ENCODE measurements around the gene MYL7. TPM values are rescaled to one million over a fixed set of nuclear protein-coding genes. Genes with fewer than 3 reads are reported as not detected.

MYL7 gene
- polyA plus RNA-seq, 1 of the 3 experiments (the other 2 are of a cell fraction) = not detected

- TF ChIP-seq SMC3 (IDR thresholded peaks at IDR 0.05; ENCODE audit: low read depth, low read length) = no peak
- no peak for TF ChIP-seq FOXM1 (IDR thresholded peaks at IDR 0.05; ENCODE audit: low read depth)
Measured at GRCh38 chr7:44112231-44112996, 28.7 kb downstream of the MYL7 start (continued).

GRCh38 chr7:44111761-44112160 is 29.4 kb downstream of the MYL7 start:
- H3K27me3 ChIP-seq (ENCODE audit: insufficient read depth) = no peaks in the 10 kb centered on the region
- H3K27ac ChIP-seq (ENCODE audit: low read depth in 2 of 2, low read length in 1 of 2) = no peak overlapping the region; a peak in 1 of 4 replicates
- peaks cover 12% of the 10 kb centered on the region; the same call in 1 of the 2 replicates for H4K20me1 ChIP-seq (ENCODE audit: insufficient read depth)
- H2AFZ ChIP-seq (ENCODE audit: low read depth) = no peak overlapping the region
- no peak overlapping the region for H3K9ac ChIP-seq
- no peaks in the 10 kb centered on the region for H3K9me2 ChIP-seq
- DNase-seq = peak; percentile 41
- ChIA-PET CTCF (interaction anchor here (1.0 to 2.3 kb wide), 5 partner anchors 11 to 85 kb away, joined by 3 to 7 read pairs (median 3); partner anchors contain the start of gene POLD2), POLR2A (interaction anchor here (1.4 to 3.0 kb wide), 2 partner anchors 11 to 89 kb away, joined by 4 to 18 read pairs; partner anchors contain the start of genes POLD2 and YKT6)
- peaks cover 0 to 13% of the 10 kb centered on the region in 2 experiments; a peak in 1 of 4 replicates for H3K4me1 ChIP-seq (ENCODE audit: control insufficient read depth in 1 of 2, insufficient read depth in 2 of 2, low read depth in 1 of 2, low read length in 1 of 2)
- TF ChIP-seq PBX3 (IDR thresholded peaks at IDR 0.05) = 0 out of 2 replicates have a peak, but pooled peaks have one; percentile 3
- TF ChIP-seq FOSL2 (IDR thresholded peaks at IDR 0.05; ENCODE audit: borderline replicate concordance, low read depth) = no peak
- WGBS (ENCODE audit: low lambda C conversion rate) = 90% methylated on average over 10 of the region's 16 CpGs
- no peak overlapping the region for H3K4me2 ChIP-seq
- peaks cover 27 to 91% of the 10 kb centered on the region in 2 experiments for H3K36me3 ChIP-seq (replicated peaks in 1 of 2; ENCODE audit: control insufficient read depth in 1 of 2, insufficient read depth in 2 of 2, low read length in 1 of 2)
- H3F3A ChIP-seq (replicated peaks; ENCODE audit: insufficient read depth) = peaks cover 26% of the 10 kb centered on the region
- no peaks in the 10 kb centered on the region for H3K9me3 ChIP-seq
- peaks cover 15% of the 10 kb centered on the region; the same call in 1 of the 2 replicates for H3K79me2 ChIP-seq (ENCODE audit: insufficient read depth)
- no peak overlapping the region for H3K4me3 ChIP-seq (ENCODE audit: low read depth in 2 of 2, low read length in 1 of 2)

- CTCF ChIA-PET = interaction anchor here (0.9 to 2.3 kb wide), 6 partner anchors 9 to 85 kb away, joined by 3 to 7 read pairs (median 3); partner anchors contain the start of gene POLD2
- no peaks in the 10 kb centered on the region for H3K9me3 ChIP-seq
Measured at GRCh38 chr7:44110719-44111635, 30.2 kb downstream of the MYL7 start.

More at GRCh38 chr7:44110719-44111635, 30.2 kb downstream of the MYL7 start:
- H4K20me1 ChIP-seq (ENCODE audit: insufficient read depth) = peaks cover 12% of the 10 kb centered on the region; the same call in 1 of the 2 replicates
- no peak overlapping the region for H3K9ac ChIP-seq
- peaks cover 26% of the 10 kb centered on the region for H3F3A ChIP-seq (replicated peaks; ENCODE audit: insufficient read depth)
- H3K4me2 ChIP-seq = no peak overlapping the region
- H3K9me2 ChIP-seq = no peaks in the 10 kb centered on the region
- peak overlapping the region in 1 of 2 experiments; percentile 19; a peak in 2 of 4 replicates for H3K27ac ChIP-seq (ENCODE audit: low read depth in 2 of 2, low read length in 1 of 2)
- H3K4me3 ChIP-seq (ENCODE audit: low read depth in 2 of 2, low read length in 1 of 2) = no peak overlapping the region
- no peak for TF ChIP-seq RAD21 (IDR thresholded peaks at IDR 0.05; ENCODE audit: low read length)
- TF ChIP-seq EP300 (IDR thresholded peaks at IDR 0.05; ENCODE audit: borderline replicate concordance in 1 of 2, low read depth in 1 of 2, low read length in 1 of 2) = no peak
- TF ChIP-seq RXRA (IDR thresholded peaks at IDR 0.05; ENCODE audit: borderline replicate concordance, low read depth) = no peak
- no peak for TF ChIP-seq USF1 (IDR thresholded peaks at IDR 0.05; ENCODE audit: borderline replicate concordance, low read depth)
- TF ChIP-seq EZH2phosphoT487 (IDR thresholded peaks at IDR 0.05; ENCODE audit: borderline replicate concordance, low read depth) = no peak
- no peak for TF ChIP-seq MAX (IDR thresholded peaks at IDR 0.05; ENCODE audit: low read depth)
- TF ChIP-seq MXI1 (IDR thresholded peaks at IDR 0.05; ENCODE audit: low read depth, low read length) = no peak
- TF ChIP-seq ZBTB33 (IDR thresholded peaks at IDR 0.05; ENCODE audit: borderline replicate concordance, low read depth) = no peak
- TF ChIP-seq NFIC (IDR thresholded peaks at IDR 0.05; ENCODE audit: borderline replicate concordance) = no peak
- no peak for TF ChIP-seq GATA2 (CRISPR knock-in tag; IDR thresholded peaks at IDR 0.05)
- no peak for TF ChIP-seq RCOR1 (IDR thresholded peaks at IDR 0.05; ENCODE audit: low read length)
- TF ChIP-seq TAF1 (IDR thresholded peaks at IDR 0.05; ENCODE audit: borderline replicate concordance, low read depth, low read length) = no peak
- no peak for TF ChIP-seq POLR2AphosphoS5 (IDR thresholded peaks at IDR 0.05; ENCODE audit: low read depth, low read length)
- no peaks in the 10 kb centered on the region for H3K27me3 ChIP-seq (ENCODE audit: insufficient read depth)
- H3K36me3 ChIP-seq (replicated peaks in 1 of 2; ENCODE audit: control insufficient read depth in 1 of 2, insufficient read depth in 2 of 2, low read length in 1 of 2) = peaks cover 27 to 92% of the 10 kb centered on the region in 2 experiments
- peaks cover 0 to 13% of the 10 kb centered on the region in 2 experiments; a peak in 1 of 4 replicates for H3K4me1 ChIP-seq (ENCODE audit: control insufficient read depth in 1 of 2, insufficient read depth in 2 of 2, low read depth in 1 of 2, low read length in 1 of 2)
- H3K79me2 ChIP-seq (ENCODE audit: insufficient read depth) = peaks cover 23% of the 10 kb centered on the region
- POLR2A ChIA-PET = interaction anchor here (1.2 to 3.0 kb wide), 2 partner anchors 10 to 12 kb away, joined by 3 to 18 read pairs; partner anchors contain the start of gene POLD2
- H2AFZ ChIP-seq (ENCODE audit: low read depth) = no peak overlapping the region
- 82% methylated on average over 16 of the region's 27 CpGs for WGBS (ENCODE audit: low lambda C conversion rate)
- peak; percentile 65 for DNase-seq
